ENCODE measurements around the gene DCXR. TPM values are rescaled to one million over a fixed set of nuclear protein-coding genes. Genes with fewer than 3 reads are reported as not detected.
A peak's percentile ranks its signal among the peaks of the same experiment; 100 is the strongest.

DCXR gene
- total RNA-seq, 1 experiment from 2014 or later, result 87.8 TPM

DNA sequence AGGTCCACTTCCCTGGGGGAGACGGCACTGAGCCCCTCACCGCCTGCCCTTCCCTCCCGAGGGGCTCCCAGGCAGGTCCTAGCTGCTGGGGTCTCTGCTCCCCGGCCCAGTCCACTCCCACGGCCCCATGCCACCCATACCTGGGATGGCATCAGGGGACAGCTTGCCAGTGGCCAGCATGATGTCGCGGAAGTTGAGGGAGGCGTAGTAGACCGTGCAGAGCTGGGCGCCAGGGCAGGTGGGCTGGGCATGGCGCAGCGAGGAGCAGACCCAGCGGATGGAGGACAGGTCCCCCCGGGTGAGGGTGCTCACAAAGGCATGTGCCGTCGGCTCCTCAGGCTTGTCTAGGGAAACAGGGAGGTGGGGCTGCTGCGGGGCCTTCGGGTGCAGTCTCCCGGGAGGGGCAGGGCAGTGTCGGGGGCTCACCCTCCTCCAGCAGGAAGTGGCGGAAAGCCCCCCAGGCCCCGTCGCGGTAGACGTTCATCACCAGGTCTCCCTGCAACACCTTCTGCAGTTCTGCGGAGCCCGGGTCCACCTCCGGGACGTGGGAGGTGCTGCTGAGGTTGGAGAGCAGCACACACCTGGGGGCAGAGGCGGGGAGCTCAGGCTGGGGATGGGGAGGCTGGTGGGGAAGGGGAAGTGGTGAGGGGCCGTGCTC is 47.0 kb upstream of the DCXR start:
- no peaks in the 10 kb centered on the region for H3K9me3 Mint-ChIP-seq (ENCODE audit: low read depth, unreplicated experiment)
- CTCF ChIA-PET, result no interaction called here
- no TSS peak for BruUV-seq (replicated peaks)

GRCh38 chr17:82083533-82084359 is 46.2 kb upstream of the DCXR start:
- intact Hi-C loops (cut with micrococcal nuclease; ENCODE audit: unreplicated experiment), result no loop called here
- DNase-seq, result no peak
- no peaks in the 10 kb centered on the region for H3K4me1 Mint-ChIP-seq (ENCODE audit: low read depth, unreplicated experiment)
- H3K27me3 Mint-ChIP-seq (ENCODE audit: unreplicated experiment), result no peaks in the 10 kb centered on the region
- no peak overlapping the region for H3K4me3 Mint-ChIP-seq (ENCODE audit: low read depth, unreplicated experiment)
- BruUV-seq (replicated peaks), result no TSS peak
- CTCF ChIA-PET, result no interaction called here
- no peaks in the 10 kb centered on the region for H3K9me3 Mint-ChIP-seq (ENCODE audit: low read depth, unreplicated experiment)
- H3K27ac Mint-ChIP-seq (ENCODE audit: unreplicated experiment), result peak overlapping the region; percentile 30
- no peak for TF ChIP-seq CTCF (IDR thresholded peaks at IDR 0.05; ENCODE audit: unreplicated experiment)
- peaks cover 80% of the 10 kb centered on the region for H3K36me3 Mint-ChIP-seq (ENCODE audit: insufficient read depth, unreplicated experiment)

More for the DNA sequence above, 47.0 kb upstream of the DCXR start:
- Mint-ChIP-seq H3K27ac (ENCODE audit: unreplicated experiment) (peak overlapping the region; percentile 30), H3K27me3 (ENCODE audit: unreplicated experiment) (no peaks in the 10 kb centered on the region), H3K4me3 (ENCODE audit: low read depth, unreplicated experiment) (no peak overlapping the region), H3K36me3 (ENCODE audit: insufficient read depth, unreplicated experiment) (peaks cover 77% of the 10 kb centered on the region), H3K4me1 (ENCODE audit: low read depth, unreplicated experiment) (no peaks in the 10 kb centered on the region)
- TF ChIP-seq CTCF (IDR thresholded peaks at IDR 0.05; ENCODE audit: unreplicated experiment), result no peak
- no peak for DNase-seq
- intact Hi-C loops (cut with micrococcal nuclease; ENCODE audit: unreplicated experiment), result no loop called here

DNA sequence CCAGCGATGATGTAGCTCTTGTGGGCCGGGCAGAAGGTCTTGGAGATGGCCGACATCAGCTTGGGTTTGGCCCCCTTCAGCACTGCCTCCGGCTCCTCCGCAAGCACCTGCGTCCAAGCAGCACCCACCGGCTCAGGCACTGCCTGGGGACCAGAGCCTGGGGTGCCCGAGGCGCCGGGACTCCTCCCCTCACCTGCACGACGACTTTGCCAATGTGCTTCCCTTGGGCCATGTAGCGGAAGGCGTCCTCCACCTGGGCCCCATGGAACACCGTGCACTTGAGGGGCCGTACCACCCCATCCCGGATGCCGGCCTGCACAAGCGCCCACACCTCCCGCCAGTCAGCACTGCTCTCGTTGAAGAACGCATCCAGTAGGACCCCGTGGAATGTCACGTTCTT is 45.5 kb upstream of the DCXR start:
- Mint-ChIP-seq H3K4me1 (ENCODE audit: low read depth, unreplicated experiment) (no peaks in the 10 kb centered on the region), H3K36me3 (ENCODE audit: insufficient read depth, unreplicated experiment) (peaks cover 79% of the 10 kb centered on the region), H3K9me3 (ENCODE audit: low read depth, unreplicated experiment) (no peaks in the 10 kb centered on the region), H3K27ac (ENCODE audit: unreplicated experiment) (no peak overlapping the region), H3K27me3 (ENCODE audit: unreplicated experiment) (no peaks in the 10 kb centered on the region), H3K4me3 (ENCODE audit: low read depth, unreplicated experiment) (no peak overlapping the region)
- no peak for DNase-seq
- intact Hi-C loops (cut with micrococcal nuclease; ENCODE audit: unreplicated experiment), result no loop called here
- no peak for TF ChIP-seq CTCF (IDR thresholded peaks at IDR 0.05; ENCODE audit: unreplicated experiment)
- CTCF ChIA-PET, result no interaction called here
- BruUV-seq (replicated peaks), result no TSS peak

DNA sequence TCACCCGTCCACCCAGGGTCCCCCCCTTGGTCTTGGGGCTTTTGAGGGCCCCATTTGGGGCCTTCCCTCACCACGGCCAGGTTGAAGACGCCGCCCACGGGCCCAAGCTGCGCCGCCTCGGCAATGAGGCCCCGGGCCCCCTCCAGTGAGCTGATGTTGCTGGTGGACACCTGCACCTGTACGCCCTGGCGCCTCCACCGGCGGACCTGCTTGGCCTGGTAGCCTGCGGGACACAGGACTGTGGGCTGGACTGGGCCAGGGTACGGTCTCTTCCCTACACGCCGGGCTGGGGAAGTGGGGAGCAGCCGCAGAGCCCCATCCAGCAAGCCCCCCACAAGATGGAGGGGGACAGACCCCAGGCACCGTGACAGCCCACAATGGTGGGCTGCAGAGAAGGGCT is 45.0 kb upstream of the DCXR start:
- intact Hi-C loops (cut with micrococcal nuclease; ENCODE audit: unreplicated experiment), result no loop called here
- BruUV-seq (replicated peaks), result no TSS peak
- TF ChIP-seq CTCF (IDR thresholded peaks at IDR 0.05; ENCODE audit: unreplicated experiment), result no peak

More for the DNA sequence above, 45.0 kb upstream of the DCXR start:
- Mint-ChIP-seq H3K9me3 (ENCODE audit: low read depth, unreplicated experiment) (no peaks in the 10 kb centered on the region), H3K27ac (ENCODE audit: unreplicated experiment) (no peak overlapping the region), H3K27me3 (ENCODE audit: unreplicated experiment) (no peaks in the 10 kb centered on the region), H3K4me3 (ENCODE audit: low read depth, unreplicated experiment) (no peak overlapping the region), H3K36me3 (ENCODE audit: insufficient read depth, unreplicated experiment) (peaks cover 82% of the 10 kb centered on the region), H3K4me1 (ENCODE audit: low read depth, unreplicated experiment) (no peaks in the 10 kb centered on the region)
- CTCF ChIA-PET, result no interaction called here
- DNase-seq, result no peak
